NT2/D1 (cell line): ENCODE measurements around the gene SOAT2.

Experiments used
- SUZ12 ChIP-seq: IDR thresholded peaks from 2 replicates; pipeline ENCODE4 v1.6.1; 2011; ENCODE audit not compliant: insufficient read length, insufficient read depth; ENCODE audit errors: extremely low read depth
- YY1 ChIP-seq: IDR thresholded peaks from 2 replicates; pipeline ENCODE4 v1.6.1; 2011; ENCODE audit not compliant: insufficient read length, insufficient read depth
- ZNF274 ChIP-seq: IDR thresholded peaks from 2 replicates; pipeline ENCODE4 v1.6.1; 2011; ENCODE audit warnings: mild to moderate bottlenecking, low read depth, low read length

DNA sequence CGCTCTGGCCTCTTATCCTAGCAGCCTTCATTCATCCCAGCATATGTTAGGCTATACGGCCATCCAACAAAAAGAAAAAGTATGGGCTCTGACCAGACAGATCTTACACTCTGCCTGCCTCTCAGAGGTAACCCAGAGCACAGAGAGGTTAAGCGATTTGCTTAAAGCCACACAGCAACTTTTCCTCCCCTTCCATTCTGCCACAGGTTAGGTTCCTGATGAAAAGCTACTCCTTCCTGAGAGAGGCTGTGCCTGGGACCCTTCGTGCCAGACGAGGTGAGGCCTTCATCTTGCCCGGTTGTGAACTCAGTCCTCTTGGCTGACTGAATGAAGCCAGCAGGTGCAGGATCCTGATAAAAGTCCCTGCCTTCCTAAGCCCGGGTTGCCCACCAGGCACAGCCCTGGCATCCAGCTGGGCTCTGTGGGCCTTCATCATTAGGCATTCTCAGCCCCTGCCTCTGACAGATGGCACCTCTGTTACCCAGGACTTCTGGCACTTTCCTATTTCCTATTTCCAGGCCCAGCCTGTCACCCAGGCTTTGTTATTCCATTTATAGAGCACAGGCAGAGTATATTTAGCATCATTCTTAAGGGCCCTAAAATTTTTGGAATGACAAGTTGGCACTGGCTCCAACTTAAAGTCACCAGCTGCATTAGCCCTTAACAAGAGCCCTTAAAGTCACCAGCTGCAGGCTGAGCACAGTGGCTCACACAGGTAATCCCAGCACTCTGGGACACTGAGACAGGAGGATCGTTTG is 12.8 kb downstream of the SOAT2 start:
- no peak for TF ChIP-seq ZNF274
- TF ChIP-seq SUZ12: no peak
- no peak for TF ChIP-seq YY1
